MCF 10A (cell line): Measurements from ENCODE around the gene RCL1. TPM values are rescaled to one million over a fixed set of nuclear protein-coding genes. Genes with fewer than 3 reads are reported as not detected.

Experiments used
- BruUV-seq: library from RNA; stranded (reverse); fragments of 400-500 nt; replicated peaks from 2 replicates; lab custom pipeline; 2021; lab: Mats Ljungman, UMichigan
- CTCF ChIA-PET: fragments of 300-600 bp; sonication (Branson Sonifier 250); formaldehyde crosslinking; extraction: SDS; loops from one replicate; lab custom pipeline; 2021; ENCODE audit warnings: antibody characterized with exemption, inconsistent platforms; lab: Yijun Ruan, JAX
- POLR2A ChIA-PET: fragments of 300-600, 350-650 bp; sonication (Branson Sonifier 250); formaldehyde crosslinking; extraction: SDS; loops from one replicate; lab custom pipeline; 2020; ENCODE audit warnings: antibody characterized with exemption, inconsistent platforms; lab: Yijun Ruan, JAX
- DNase-seq: peaks from one replicate; pipeline ENCODE4 v3.0.0-alpha.2; 2018; ENCODE audit not compliant: unreplicated experiment
- H3K27ac Mint-ChIP-seq: one replicate; pipeline ENCODE4 v1.8.0; 2022; ENCODE audit warnings: mild to moderate bottlenecking, low read depth, mixed read lengths; ENCODE audit not compliant: unreplicated experiment
- H3K27me3 Mint-ChIP-seq: one replicate; pipeline ENCODE4 v1.8.0; 2022; ENCODE audit warnings: mixed read lengths; ENCODE audit not compliant: insufficient read depth, unreplicated experiment
- H3K36me3 Mint-ChIP-seq: one replicate; pipeline ENCODE4 v1.8.0; 2022; ENCODE audit warnings: mild to moderate bottlenecking, moderate library complexity, mixed read lengths; ENCODE audit not compliant: insufficient read depth, unreplicated experiment
- H3K4me1 Mint-ChIP-seq: one replicate; pipeline ENCODE4 v1.8.0; 2022; ENCODE audit warnings: mixed read lengths; ENCODE audit not compliant: insufficient read depth, unreplicated experiment
- H3K4me3 Mint-ChIP-seq: one replicate; pipeline ENCODE4 v1.8.0; 2022; ENCODE audit warnings: mild to moderate bottlenecking, moderate library complexity, mixed read lengths; ENCODE audit not compliant: unreplicated experiment
- H3K9me3 Mint-ChIP-seq: one replicate; pipeline ENCODE4 v1.8.0; 2022; ENCODE audit warnings: mixed read lengths; ENCODE audit not compliant: unreplicated experiment
- CTCF ChIP-seq: fragments of 200-600 bp; IDR thresholded peaks from one replicate; pipeline ENCODE4 v1.8.0; 2022; ENCODE audit warnings: antibody characterized with exemption, mild to moderate bottlenecking; ENCODE audit not compliant: unreplicated experiment
- intact Hi-C: fragments of 100-400 bp; cut with micrococcal nuclease; formaldehyde crosslinking; loops from 2 replicates; pipeline ENCODE4 v1.14.1; 2022
- total RNA-seq: library from RNA; stranded (reverse); gene quantifications from 2 replicates; pipeline ENCODE4 v1.2.3, GENCODE V29; 2022

The RCL1 gene
- total RNA-seq, 1 experiment from 2014 or later = 27.8 TPM

- ChIA-PET POLR2A (interaction anchor here (0.6 to 1.4 kb wide), 5 partner anchors 13 to 66 kb away, joined by 3 to 4 read pairs (median 4); partner anchors contain the start of gene AK3), CTCF (interaction anchor here (0.5 to 11.2 kb wide), 35 partner anchors 8 to 1617 kb away, joined by 3 to 175 read pairs (median 4); partner anchors contain the start of genes AK3 and PLGRKT)
- peak; percentile 59 for TF ChIP-seq CTCF
- no TSS peak for BruUV-seq
- peak; percentile 52 for DNase-seq
- Mint-ChIP-seq H3K36me3 (peaks cover 7% of the 10 kb centered on the region), H3K27me3 (no peaks in the 10 kb centered on the region), H3K4me3 (no peak overlapping the region), H3K27ac (no peak overlapping the region), H3K9me3 (no peaks in the 10 kb centered on the region), H3K4me1 (peaks cover 30% of the 10 kb centered on the region)
- intact Hi-C loops = loop anchor here (5.0 kb wide), 1 partner anchor 35 kb away; no protein-coding TSS in a partner anchor
These were observed 4.5 kb downstream of the RCL1 start for GRCh38 chr9:4796988-4797853.

GRCh38 chr9:4797854-4798150, 5.1 kb downstream of the RCL1 start:
- Mint-ChIP-seq H3K4me1 (peaks cover 30% of the 10 kb centered on the region), H3K4me3 (no peak overlapping the region), H3K27ac (no peak overlapping the region), H3K36me3 (peaks cover 9% of the 10 kb centered on the region), H3K27me3 (no peaks in the 10 kb centered on the region), H3K9me3 (no peaks in the 10 kb centered on the region)
- DNase-seq = no peak
- intact Hi-C loops = loop anchor here (5.0 kb wide), 1 partner anchor 36 kb away; no protein-coding TSS in a partner anchor
- POLR2A ChIA-PET = interaction anchor here (1.0 to 1.4 kb wide), 3 partner anchors 13 to 66 kb away, joined by 3 to 4 read pairs (median 4); partner anchors contain the start of gene AK3
- CTCF ChIA-PET = interaction anchor here (0.6 to 11.2 kb wide), 15 partner anchors 13 to 1616 kb away, joined by 3 to 175 read pairs (median 4); partner anchors contain the start of gene PLGRKT
- no TSS peak for BruUV-seq
- TF ChIP-seq CTCF = no peak

- no peak overlapping the region for H3K4me3 Mint-ChIP-seq
- no peaks in the 10 kb centered on the region for H3K27me3 Mint-ChIP-seq
- H3K36me3 Mint-ChIP-seq = peaks cover 13% of the 10 kb centered on the region
- BruUV-seq = no TSS peak
- H3K4me1 Mint-ChIP-seq = peaks cover 30% of the 10 kb centered on the region
- H3K27ac Mint-ChIP-seq = no peak overlapping the region
- no peak for DNase-seq
- POLR2A ChIA-PET = no interaction called here
- intact Hi-C loops = loop anchor here (5.0 kb wide), 1 partner anchor 36 kb away; no protein-coding TSS in a partner anchor
- TF ChIP-seq CTCF = no peak
- CTCF ChIA-PET = interaction anchor here (0.6 to 11.2 kb wide), 15 partner anchors 13 to 1016 kb away, joined by 3 to 175 read pairs (median 3); partner anchors contain the start of gene PLGRKT
- no peaks in the 10 kb centered on the region for H3K9me3 Mint-ChIP-seq
These were observed 5.7 kb downstream of the RCL1 start for GRCh38 chr9:4798281-4799032.
